Adrenal gland (tissue), 5 donors: ENCODE results near the gene C4orf33.
A peak's percentile ranks its signal among the peaks of the same experiment; 100 is the strongest.

ENCODE experiments used
- CTCF ChIP-seq, 6 experiments: fragments of 450-650 bp in 4 of 6; fragments of 200-600 bp in 2 of 6; sonication (generic) in 1 of 6; IDR thresholded peaks; 1 replicate in 5 of 6; 2 replicates in 1 of 6; pipeline versions ENCODE4 v1.5.1 to v1.8.0; 2016 to 2021; ENCODE audit warnings: antibody characterized with exemption in 6 of 6, mild to moderate bottlenecking in 2 of 6, moderate library complexity in 1 of 6
- POLR2A ChIP-seq, 2 donors: fragments of 450-650 bp; IDR thresholded peaks; one replicate each; pipeline ENCODE4 v1.6.1; 2017; ENCODE audit warnings: antibody characterized with exemption in 2 of 2, mild to moderate bottlenecking in 2 of 2, moderate library complexity in 1 of 2
- donor health status: DM: no; HTN: no; CAD: no.

GRCh38 chr4:129140521-129140920 lies 44.6 kb downstream of the C4orf33 start:
- TF ChIP-seq CTCF (IDR thresholded peaks at IDR 0.05) (peak in 3 of 6 experiments; percentile 2 to 31 (median 16)), POLR2A (IDR thresholded peaks at IDR 0.05) (no peak)
